HepG2 (cell line): ENCODE data around the gene RNF123. TPM values are rescaled to one million over a fixed set of nuclear protein-coding genes. Genes with fewer than 3 reads are reported as not detected.

Source experiments
- CBX1 ChIP-seq: IDR thresholded peaks from one replicate; pipeline ENCODE4 v1.6.1; 2016; ENCODE audit warnings: antibody characterized with exemption, low read depth
- CREBL2 ChIP-seq: sonication (generic); formaldehyde crosslinking; IDR thresholded peaks from 2 replicates; pipeline ENCODE4 v1.8.1; 2023; ENCODE audit warnings: missing genetic modification reagents, mild to moderate bottlenecking, borderline replicate concordance
- GPN1 ChIP-seq: sonication (generic); formaldehyde crosslinking; IDR thresholded peaks from 2 replicates; pipeline ENCODE4 v1.5.1; 2020; ENCODE audit warnings: missing genetic modification reagents, borderline replicate concordance
- HMGXB4 ChIP-seq, 2 experiments: sonication (generic) in 1 of 2; formaldehyde crosslinking in 1 of 2; IDR thresholded peaks; 2 replicates each; pipeline versions ENCODE4 v1.4.0 to v1.6.1; 2018 to 2020; ENCODE audit warnings: missing genetic modification reagents in 2 of 2, borderline replicate concordance in 1 of 2, low read depth in 1 of 2, mild to moderate bottlenecking in 1 of 2, missing biosample characterization in 1 of 2
- LRRFIP1 ChIP-seq: sonication (generic); formaldehyde crosslinking; conservative IDR thresholded peaks from 2 replicates; pipeline ENCODE4 v1.4.0; 2020; ENCODE audit warnings: missing genetic modification reagents
- PRDM10 ChIP-seq: sonication (generic); formaldehyde crosslinking; IDR thresholded peaks from 2 replicates; pipeline ENCODE4 v1.4.0; 2020; ENCODE audit warnings: low read depth, missing genetic modification reagents
- RELA ChIP-seq: sonication (generic); formaldehyde crosslinking; IDR thresholded peaks from 2 replicates; pipeline ENCODE4 v1.4.0; 2020; ENCODE audit warnings: missing genetic modification reagents
- ZEB1 ChIP-seq: IDR thresholded peaks from 2 replicates; pipeline ENCODE4 v1.6.1; 2012; ENCODE audit warnings: mild to moderate bottlenecking, low read depth, inconsistent platforms; ENCODE audit not compliant: insufficient replicate concordance
- ZNF3 ChIP-seq: IDR thresholded peaks from 2 replicates; pipeline ENCODE4 v1.7.0; 2017; ENCODE audit warnings: inconsistent platforms
- ZNF646 ChIP-seq: sonication (generic); formaldehyde crosslinking; IDR thresholded peaks from 2 replicates; pipeline ENCODE4 v1.9.0; 2021; ENCODE audit warnings: mild to moderate bottlenecking, missing genetic modification reagents
- ZNF7 ChIP-seq: IDR thresholded peaks from 2 replicates; pipeline ENCODE4 v1.6.1; 2016; ENCODE audit warnings: missing biosample characterization, missing genetic modification reagents
- ZNF768 ChIP-seq: sonication (generic); formaldehyde crosslinking; IDR thresholded peaks from 2 replicates; pipeline ENCODE4 v1.4.0; 2020; ENCODE audit warnings: missing genetic modification reagents
- polyA plus RNA-seq, 8 experiments: library from polyadenylated mRNA; depleted of rRNA in 3 of 8; stranded (reverse) in 7 of 8; unstranded in 1 of 8; fragments of >200 nt; fragmentation: Illumina TruSeq in 4 of 8; extraction: Trizol in 4 of 8; gene quantifications; 2 replicates each; pipeline versions ENCODE4 v1.2.1 to v1.2.3, GENCODE V29; 2011 to 2016; ENCODE audit warnings: low read depth in 4 of 8, missing spikeins in 1 of 8, mixed read lengths in 1 of 8; ENCODE audit not compliant: insufficient read depth in 1 of 8
- total RNA-seq, 5 experiments: library from RNA; depleted of rRNA; stranded (reverse); fragments of >200 nt; fragmentation: Illumina TruSeq; extraction: Trizol; gene quantifications; 2 replicates each; pipeline ENCODE4 v1.2.3, GENCODE V29; 2016; ENCODE audit warnings: low read depth in 1 of 5

Gene RNF123
- total and polyA plus RNA-seq, 2 of the 13 experiments (the other 11 are each of a cell fraction or from before 2014, with no cell fraction given), result 29.9 to 82.2 TPM

GRCh38 chr3:49723628-49724551, 34.5 kb downstream of the RNF123 start, which contains the start of gene GMPPB (continued):
- TF ChIP-seq LRRFIP1 (CRISPR knock-in tag) (no peak), ZNF768 (CRISPR knock-in tag) (peak; percentile 48; the same call in 1 of the 2 replicates), ZNF646 (CRISPR knock-in tag) (no peak), PRDM10 (CRISPR knock-in tag) (no peak; the same call in 1 of the 2 replicates), RELA (no peak), CBX1 (no peak), GPN1 (CRISPR knock-in tag) (no peak), ZNF7 (CRISPR knock-in tag) (no peak), CREBL2 (CRISPR knock-in tag) (no peak; the same call in 1 of the 2 replicates), ZNF3 (CRISPR knock-in tag) (no peak), HMGXB4 (CRISPR knock-in tag; IDR thresholded peaks at IDR 0.05; ENCODE audit: borderline replicate concordance in 1 of 2, low read depth in 1 of 2) (peak; percentile 63 to 75), ZEB1 (no peak)
